Neural progenitor cell (in vitro differentiated cells): ENCODE data around the gene GRN. TPM values are rescaled to one million over a fixed set of nuclear protein-coding genes. Genes with fewer than 3 reads are reported as not detected.
"Not testable (repeated sequence)": the region's sequence is repeated elsewhere in the genome, so short reads cannot be mapped to it uniquely, and the experiment has no call there.

ENCODE experiments used
- DNase-seq: peaks from one replicate; pipeline ENCODE4 v3.0.0-alpha.2; 2016; ENCODE audit warnings: low spot score
- H2AFZ ChIP-seq: fragments of 200-600 bp; sonication (generic); replicated peaks from 2 replicates; pipeline ENCODE4 v1.6.1; 2016; ENCODE audit warnings: antibody characterized with exemption
- H3F3A ChIP-seq: fragments of 200-600 bp; sonication (generic); 2 replicates; pipeline ENCODE4 v1.6.1; 2016; ENCODE audit warnings: antibody characterized with exemption, low read depth
- H3K27ac ChIP-seq: fragments of 200-600 bp; sonication (generic); 2 replicates; pipeline ENCODE4 v1.5.1; 2016; ENCODE audit warnings: mild to moderate bottlenecking
- H3K27me3 ChIP-seq: fragments of 200-600 bp; sonication (generic); 2 replicates; pipeline ENCODE4 v1.6.1; 2016; ENCODE audit warnings: mild to moderate bottlenecking, moderate library complexity
- H3K36me3 ChIP-seq: fragments of 200-600 bp; sonication (generic); 2 replicates; pipeline ENCODE4 v1.5.1; 2016
- H3K4me1 ChIP-seq: fragments of 200-600 bp; sonication (generic); 2 replicates; pipeline ENCODE4 v1.6.1; 2016; ENCODE audit warnings: mixed run types
- H3K4me2 ChIP-seq: fragments of 200-600 bp; sonication (generic); 2 replicates; pipeline ENCODE4 v1.6.1; 2016
- H3K4me3 ChIP-seq: fragments of 200-600 bp; sonication (generic); 2 replicates; pipeline ENCODE4 v1.5.1; 2016
- H3K79me2 ChIP-seq: fragments of 200-600 bp; sonication (generic); 2 replicates; pipeline ENCODE4 v1.6.1; 2016; ENCODE audit warnings: low read depth
- H3K9ac ChIP-seq: fragments of 200-600 bp; sonication (generic); 2 replicates; pipeline ENCODE4 v1.6.1; 2016
- H3K9me3 ChIP-seq: fragments of 200-600 bp; sonication (generic); 2 replicates; pipeline ENCODE4 v1.5.1; 2016; ENCODE audit warnings: low read depth
- H4K20me1 ChIP-seq: fragments of 200-600 bp; sonication (generic); 2 replicates; pipeline ENCODE4 v1.6.1; 2016; ENCODE audit warnings: low read depth
- H3K27ac Mint-ChIP-seq: 3 replicates; pipeline ENCODE4 v1.8.0; 2021; ENCODE audit warnings: mixed read lengths
- H3K27me3 Mint-ChIP-seq: 2 replicates; pipeline ENCODE4 v1.8.0; 2022; ENCODE audit warnings: low read depth, mild to moderate bottlenecking, inconsistent platforms, moderate library complexity, mixed read lengths; ENCODE audit not compliant: insufficient read depth
- H3K36me3 Mint-ChIP-seq: 3 replicates; pipeline ENCODE4 v1.8.0; 2021; ENCODE audit warnings: mixed read lengths
- H3K4me1 Mint-ChIP-seq: 3 replicates; pipeline ENCODE4 v1.8.0; 2021; ENCODE audit warnings: mixed read lengths
- H3K4me3 Mint-ChIP-seq: 3 replicates; pipeline ENCODE4 v1.8.0; 2021; ENCODE audit warnings: mild to moderate bottlenecking, moderate library complexity, mixed read lengths
- H3K9me3 Mint-ChIP-seq: 3 replicates; pipeline ENCODE4 v1.8.0; 2020; ENCODE audit warnings: mixed read lengths
- CTCF ChIP-seq: fragments of 200-600 bp; sonication (generic); IDR thresholded peaks from 2 replicates; pipeline ENCODE4 v1.5.1; 2017; ENCODE audit warnings: antibody characterized with exemption, mild to moderate bottlenecking
- EZH2 ChIP-seq: fragments of 200-600 bp; sonication (generic); IDR thresholded peaks from 2 replicates; pipeline ENCODE4 v1.6.1; 2017; ENCODE audit warnings: antibody characterized with exemption, mild to moderate bottlenecking, moderate library complexity
- EZH2phosphoT487 ChIP-seq: fragments of 200-600 bp; sonication (generic); IDR thresholded peaks from 2 replicates; pipeline ENCODE4 v1.6.1; 2017; ENCODE audit warnings: antibody characterized with exemption
- total RNA-seq: library from RNA; depleted of rRNA; stranded (reverse); fragments of >200 nt; gene quantifications from 2 replicates; pipeline ENCODE4 v1.2.3, GENCODE V29; 2015; ENCODE audit warnings: low replicate concordance

GRN gene
- total RNA-seq, 1 donor from 2014 or later = 28.2 TPM

- no peaks in the 10 kb centered on the region for H3F3A ChIP-seq
These were observed 6.4 kb upstream of the GRN start for GRCh38 chr17:44338702-44339101.

GRCh38 chr17:44340553-44340952, 4.5 kb upstream of the GRN start:
- H4K20me1 ChIP-seq, H3K4me3 ChIP-seq, H3K79me2 ChIP-seq, H3K4me3 Mint-ChIP-seq, H3K27ac ChIP-seq, DNase-seq, H2AFZ ChIP-seq, H3K27ac Mint-ChIP-seq, H3K9me3 Mint-ChIP-seq, H3K4me1 Mint-ChIP-seq, H3F3A ChIP-seq, H3K9me3 ChIP-seq, H3K36me3 ChIP-seq, H3K36me3 Mint-ChIP-seq, H3K9ac ChIP-seq, H3K4me2 ChIP-seq, H3K4me1 ChIP-seq: not testable (repeated sequence)
- peaks cover 19% of the 10 kb centered on the region for H3K27me3 Mint-ChIP-seq
- peaks cover 23% of the 10 kb centered on the region for H3K27me3 ChIP-seq

More at GRCh38 chr17:44338702-44339101, 6.4 kb upstream of the GRN start:
- Histone ChIP-seq H2AFZ (no peak overlapping the region), H3K36me3 (no peaks in the 10 kb centered on the region), H3K79me2 (no peaks in the 10 kb centered on the region), H3K27me3 (peaks cover 23% of the 10 kb centered on the region), H3K4me1 (no peaks in the 10 kb centered on the region), H3K27ac (no peak overlapping the region), H3K9ac (no peak overlapping the region), H3K9me3 (no peaks in the 10 kb centered on the region), H3K4me3 (no peak overlapping the region), H4K20me1 (no peaks in the 10 kb centered on the region), H3K4me2 (no peak overlapping the region)
- peaks cover 12% of the 10 kb centered on the region for H3K27me3 Mint-ChIP-seq
- H3K4me3 Mint-ChIP-seq = no peak overlapping the region
- no peaks in the 10 kb centered on the region for H3K9me3 Mint-ChIP-seq
- no peak for DNase-seq
- H3K36me3 Mint-ChIP-seq = no peaks in the 10 kb centered on the region
- no peak for TF ChIP-seq EZH2phosphoT487
- TF ChIP-seq CTCF = no peak
- no peak for TF ChIP-seq EZH2
- peaks cover 3% of the 10 kb centered on the region for H3K4me1 Mint-ChIP-seq
- no peak overlapping the region for H3K27ac Mint-ChIP-seq

- no peak overlapping the region for H3K27ac Mint-ChIP-seq
These were observed 1.4 kb upstream of the GRN start for GRCh38 chr17:44343510-44344209.

More at GRCh38 chr17:44343510-44344209, 1.4 kb upstream of the GRN start:
- Histone ChIP-seq H3K27me3 (peaks cover 23% of the 10 kb centered on the region), H3K79me2 (peaks cover 12% of the 10 kb centered on the region), H3K27ac (no peak overlapping the region), H3K4me3 (no peak overlapping the region), H3K9me3 (no peaks in the 10 kb centered on the region), H3F3A (peaks cover 11% of the 10 kb centered on the region), H4K20me1 (peaks cover 9% of the 10 kb centered on the region), H2AFZ (no peak overlapping the region), H3K4me2 (no peak overlapping the region), H3K9ac (no peak overlapping the region), H3K36me3 (no peaks in the 10 kb centered on the region), H3K4me1 (no peaks in the 10 kb centered on the region)
- TF ChIP-seq CTCF = no peak
- TF ChIP-seq EZH2phosphoT487 = no peak
- no peak for TF ChIP-seq EZH2
- peak overlapping the region; percentile 63 for H3K4me3 Mint-ChIP-seq
- no peaks in the 10 kb centered on the region for H3K9me3 Mint-ChIP-seq
- DNase-seq = peak; percentile 1
- peaks cover 18% of the 10 kb centered on the region for H3K27me3 Mint-ChIP-seq
- no peaks in the 10 kb centered on the region for H3K36me3 Mint-ChIP-seq
- H3K4me1 Mint-ChIP-seq = peaks cover 9% of the 10 kb centered on the region
